ENCODE measurements around the gene EYA2. TPM values are rescaled to one million over a fixed set of nuclear protein-coding genes. Genes with fewer than 3 reads are reported as not detected.
"Not testable (repeated sequence)": the region's sequence is repeated elsewhere in the genome, so short reads cannot be mapped to it uniquely, and the experiment has no call there.

Gene EYA2
- polyA plus RNA-seq, 1 donor, result 1.5 TPM

- DNase-seq (ENCODE audit: low read depth), result no peak
Measured at GRCh38 chr20:46953596-46953995, 59.0 kb downstream of the EYA2 start.

- DNase-seq (ENCODE audit: low read depth), result no peak
Measured at GRCh38 chr20:46954490-46955038, 59.9 kb downstream of the EYA2 start.

- DNase-seq (ENCODE audit: low read depth), result no peak
Measured at GRCh38 chr20:46955601-46956556, 61.2 kb downstream of the EYA2 start.

- DNase-seq (ENCODE audit: low read depth), result no peak
Measured at GRCh38 chr20:46959081-46959692, 64.5 kb downstream of the EYA2 start.

- DNase-seq (ENCODE audit: low read depth), result no peak
Measured at GRCh38 chr20:46959821-46960220, 65.2 kb downstream of the EYA2 start.

- DNase-seq (ENCODE audit: low read depth), result no peak
Measured at GRCh38 chr20:46960536-46960935, 65.9 kb downstream of the EYA2 start.

DNA sequence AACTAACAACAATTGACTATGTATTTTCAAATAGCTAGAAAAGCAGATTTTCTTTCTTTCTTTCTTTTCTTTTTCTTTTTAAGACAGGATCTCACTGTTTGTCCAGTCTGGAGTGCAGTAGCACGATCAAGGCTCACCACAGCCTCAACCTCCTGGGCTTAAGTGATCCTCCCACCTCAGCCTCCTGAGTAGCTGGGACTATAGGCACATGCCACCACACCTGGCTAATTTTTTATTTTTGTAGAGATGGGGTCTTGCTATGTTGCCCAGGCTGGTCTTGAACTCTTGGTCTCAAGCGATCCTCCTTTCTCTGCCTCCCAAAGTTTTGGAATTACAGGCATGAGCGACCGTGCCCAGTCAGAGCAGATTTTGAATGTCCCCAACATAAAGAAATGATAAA is 67.3 kb downstream of the EYA2 start:
- not testable (repeated sequence) for DNase-seq (ENCODE audit: low read depth)

- DNase-seq (ENCODE audit: low read depth), result no peak
Measured at GRCh38 chr20:46962452-46963195, 68.0 kb downstream of the EYA2 start.

GRCh38 chr20:46963196-46963529 is 68.5 kb downstream of the EYA2 start:
- DNase-seq (ENCODE audit: low read depth), result no peak

- DNase-seq (ENCODE audit: low read depth), result no peak
Measured at GRCh38 chr20:46963758-46964617, 69.3 kb downstream of the EYA2 start.

GRCh38 chr20:46964618-46965455 is 70.2 kb downstream of the EYA2 start:
- no peak for DNase-seq (ENCODE audit: low read depth)

GRCh38 chr20:46965477-46965876 is 70.8 kb downstream of the EYA2 start:
- no peak for DNase-seq (ENCODE audit: low read depth)

GRCh38 chr20:46967646-46968045 is 73.0 kb downstream of the EYA2 start:
- DNase-seq (ENCODE audit: low read depth), result no peak

DNA sequence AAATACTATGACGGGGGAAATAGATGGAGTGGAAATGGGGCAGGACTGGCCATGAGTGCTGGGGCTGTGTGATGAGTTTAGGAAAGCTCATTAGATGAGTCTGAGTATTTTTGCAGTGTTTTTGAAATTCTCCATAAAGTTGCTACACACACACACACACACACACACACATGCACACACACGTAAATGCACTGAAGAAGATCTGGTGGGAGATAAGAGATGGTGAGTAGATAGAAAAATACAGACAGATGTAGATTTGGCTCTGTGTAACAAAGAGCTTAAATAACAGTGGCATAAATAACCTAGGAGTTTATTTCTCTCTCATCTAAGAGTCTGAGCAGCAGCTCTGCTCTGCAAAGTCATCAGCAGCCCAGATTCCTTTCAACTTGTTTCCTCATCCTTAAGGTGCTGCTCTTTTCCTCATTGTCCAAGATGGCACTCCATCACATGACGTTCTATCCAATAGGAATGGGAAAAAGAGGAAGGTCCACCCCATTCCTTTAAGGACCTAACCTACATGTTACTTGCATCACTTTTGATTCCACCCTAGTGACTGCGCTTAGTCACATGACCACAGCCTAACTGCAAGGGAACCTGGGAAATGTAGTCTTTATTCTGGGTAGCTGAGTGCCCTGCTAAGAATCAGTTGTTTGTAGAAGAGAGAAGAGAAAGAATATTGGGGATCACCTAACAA is 76.4 kb downstream of the EYA2 start:
- no peak for DNase-seq (ENCODE audit: low read depth)

DNA sequence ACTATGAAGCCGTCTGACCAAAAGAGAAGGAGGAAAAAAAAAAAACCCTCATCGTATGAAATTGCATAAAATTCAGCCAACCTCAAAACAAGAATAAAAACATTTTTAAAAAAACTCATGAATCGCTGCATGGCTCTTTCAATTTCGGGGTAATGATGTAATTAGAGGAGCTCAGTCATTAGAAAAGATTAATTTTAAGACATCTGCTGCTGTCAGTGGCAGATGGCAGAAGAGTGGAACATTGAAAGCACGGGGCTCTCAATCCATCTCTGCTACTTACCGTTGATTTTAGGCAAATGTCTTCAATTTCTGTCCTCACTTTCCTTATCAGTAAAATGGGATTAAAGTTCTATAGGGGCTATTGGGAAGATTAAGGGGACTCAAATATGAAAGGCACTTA is 79.1 kb downstream of the EYA2 start:
- no peak for DNase-seq (ENCODE audit: low read depth)

DNA sequence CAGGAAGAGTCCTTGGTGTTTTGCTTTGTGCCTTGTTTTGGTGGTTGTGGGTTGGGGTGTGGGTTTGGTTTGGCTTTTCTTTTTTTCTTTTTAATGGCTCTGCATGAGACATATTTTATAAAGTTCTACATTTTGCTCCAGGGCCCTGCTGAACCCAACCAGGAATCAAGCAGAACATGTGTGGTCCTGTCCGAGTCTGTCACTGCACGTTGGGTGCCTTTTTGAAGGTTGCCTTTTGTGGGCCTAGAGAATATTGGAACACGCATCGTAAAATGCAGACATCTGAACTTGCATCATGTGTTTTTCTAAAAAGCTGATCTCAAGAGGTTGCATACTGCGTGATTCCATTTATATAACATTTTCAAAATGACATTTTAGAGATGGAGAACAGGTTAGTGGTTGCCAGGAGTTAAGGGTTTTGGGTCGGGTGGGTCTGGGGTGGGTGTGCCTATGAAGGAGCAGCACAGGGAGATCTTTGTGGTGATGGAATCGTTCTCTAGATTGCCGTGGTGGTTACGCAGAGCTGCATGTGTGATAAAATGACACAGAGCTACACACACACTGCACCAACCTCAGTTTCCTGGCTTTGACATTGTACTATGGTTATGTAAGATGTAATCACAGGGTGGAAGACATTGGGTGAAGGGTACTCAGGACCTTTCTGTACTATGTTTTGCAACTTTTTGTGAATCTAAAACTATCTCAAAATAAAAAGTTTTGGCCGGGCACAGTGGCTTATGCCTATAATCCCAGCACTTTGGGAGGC is 80.2 kb downstream of the EYA2 start:
- no peak for DNase-seq (ENCODE audit: low read depth)

DNA sequence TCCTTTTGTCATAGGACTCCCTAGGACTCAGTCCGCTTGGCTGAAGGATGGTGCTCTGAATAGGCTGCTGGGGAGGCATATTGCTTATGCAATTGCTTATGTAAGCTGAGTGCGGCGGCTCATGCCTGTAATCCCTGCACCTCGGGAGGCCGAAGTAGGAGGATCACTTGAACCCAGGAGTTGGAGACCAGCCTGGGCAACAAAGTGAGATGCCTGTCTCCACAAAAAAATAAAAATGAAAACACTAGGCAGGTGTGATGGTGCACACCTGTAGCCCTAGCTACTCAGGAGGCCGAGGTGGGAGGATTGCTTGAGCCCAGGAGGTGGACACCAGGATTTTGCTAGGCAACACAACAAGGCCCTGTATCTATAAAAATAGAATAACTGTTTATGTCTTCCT is 81.3 kb downstream of the EYA2 start:
- no peak for DNase-seq (ENCODE audit: low read depth)

GRCh38 chr20:46977204-46977603 is 82.6 kb downstream of the EYA2 start:
- DNase-seq (ENCODE audit: low read depth), result no peak
